Thyroid gland (tissue), 4 donors: Measurements from ENCODE around the gene PGS1.

Source experiments
- POLR2A ChIP-seq, 2 donors: fragments of 450-650 bp; IDR thresholded peaks; one replicate each; pipeline ENCODE4 v1.6.1; 2017; ENCODE audit warnings: antibody characterized with exemption in 2 of 2, mild to moderate bottlenecking in 2 of 2, moderate library complexity in 1 of 2
- TF ChIP-seq, protein P1 (sequence below), 6 experiments: fragments of 200-600 bp in 3 of 6; fragments of 450-650 bp in 3 of 6; sonication (generic) in 3 of 6; IDR thresholded peaks; one replicate each; pipeline ENCODE4 v1.5.1; 2016 to 2019; ENCODE audit warnings: antibody characterized with exemption in 6 of 6, mild to moderate bottlenecking in 2 of 6, inconsistent platforms in 1 of 6, moderate library complexity in 1 of 6

DNA sequence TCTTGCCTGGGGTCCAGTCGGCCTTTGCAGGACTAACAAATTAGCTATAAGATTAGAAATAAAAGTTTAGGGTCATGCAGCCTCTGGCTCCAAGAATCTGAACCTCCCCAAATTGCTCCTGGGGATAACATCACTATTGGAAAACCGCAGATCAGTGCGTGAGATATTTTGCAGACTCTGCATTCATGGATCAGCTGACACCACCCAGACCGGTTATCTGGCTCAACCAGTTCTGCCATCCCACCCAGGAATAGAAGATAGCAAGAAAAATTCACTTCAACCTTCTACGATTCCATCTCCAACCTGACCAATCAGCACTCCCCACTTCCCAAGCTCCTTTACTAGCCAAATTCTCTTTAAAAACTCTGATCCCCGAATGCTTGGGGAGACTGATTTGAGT, 4.3 kb upstream of the PGS1 start:
- TF ChIP-seq POLR2A (IDR thresholded peaks at IDR 0.05), result no peak
- TF ChIP-seq, protein P1, sequence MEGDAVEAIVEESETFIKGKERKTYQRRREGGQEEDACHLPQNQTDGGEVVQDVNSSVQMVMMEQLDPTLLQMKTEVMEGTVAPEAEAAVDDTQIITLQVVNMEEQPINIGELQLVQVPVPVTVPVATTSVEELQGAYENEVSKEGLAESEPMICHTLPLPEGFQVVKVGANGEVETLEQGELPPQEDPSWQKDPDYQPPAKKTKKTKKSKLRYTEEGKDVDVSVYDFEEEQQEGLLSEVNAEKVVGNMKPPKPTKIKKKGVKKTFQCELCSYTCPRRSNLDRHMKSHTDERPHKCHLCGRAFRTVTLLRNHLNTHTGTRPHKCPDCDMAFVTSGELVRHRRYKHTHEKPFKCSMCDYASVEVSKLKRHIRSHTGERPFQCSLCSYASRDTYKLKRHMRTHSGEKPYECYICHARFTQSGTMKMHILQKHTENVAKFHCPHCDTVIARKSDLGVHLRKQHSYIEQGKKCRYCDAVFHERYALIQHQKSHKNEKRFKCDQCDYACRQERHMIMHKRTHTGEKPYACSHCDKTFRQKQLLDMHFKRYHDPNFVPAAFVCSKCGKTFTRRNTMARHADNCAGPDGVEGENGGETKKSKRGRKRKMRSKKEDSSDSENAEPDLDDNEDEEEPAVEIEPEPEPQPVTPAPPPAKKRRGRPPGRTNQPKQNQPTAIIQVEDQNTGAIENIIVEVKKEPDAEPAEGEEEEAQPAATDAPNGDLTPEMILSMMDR (IDR thresholded peaks at IDR 0.05), result no peak
